NCI-H774 (cell line): ENCODE data around the gene DGLUCY.
"Not testable (repeated sequence)": the region's sequence is repeated elsewhere in the genome, so short reads cannot be mapped to it uniquely, and the experiment has no call there.

Experiments used
- DNase-seq: peaks from one replicate; lab custom pipeline; 2025; lab: John Stamatoyannopoulos, UW

DGLUCY gene

GRCh38 chr14:91108941-91109611, 4.8 kb upstream of the DGLUCY start:
- no peak for DNase-seq

- DNase-seq: no peak
Measured at GRCh38 chr14:91111443-91111842, 2.4 kb upstream of the DGLUCY start.

- no peak for DNase-seq
Measured at GRCh38 chr14:91112194-91112593, 1.7 kb upstream of the DGLUCY start.

GRCh38 chr14:91114079-91115065, 499 bp downstream of the DGLUCY start:
- DNase-seq: peak; percentile 62

GRCh38 chr14:91115986-91116770, 2.3 kb downstream of the DGLUCY start:
- DNase-seq: no peak

- DNase-seq: no peak
Measured at GRCh38 chr14:91116913-91117588, 3.2 kb downstream of the DGLUCY start.

- DNase-seq: no peak
Measured at GRCh38 chr14:91117960-91118359, 4.1 kb downstream of the DGLUCY start.

GRCh38 chr14:91118511-91119068, 4.7 kb downstream of the DGLUCY start:
- DNase-seq: no peak

- DNase-seq: no peak
Measured at GRCh38 chr14:91119556-91120311, 5.9 kb downstream of the DGLUCY start.

GRCh38 chr14:91123201-91123600, 9.3 kb downstream of the DGLUCY start:
- DNase-seq: no peak

- DNase-seq: not testable (repeated sequence)
Measured at GRCh38 chr14:91124406-91125270, 10.8 kb downstream of the DGLUCY start.

GRCh38 chr14:91125271-91125660, 11.4 kb downstream of the DGLUCY start:
- DNase-seq: no peak

- no peak for DNase-seq
Measured at GRCh38 chr14:91125801-91126200, 11.9 kb downstream of the DGLUCY start.

- DNase-seq: no peak
Measured at GRCh38 chr14:91126761-91127160, 12.9 kb downstream of the DGLUCY start.

- DNase-seq: no peak
Measured at GRCh38 chr14:91127401-91127801, 13.5 kb downstream of the DGLUCY start.

GRCh38 chr14:91127924-91128323, 14.1 kb downstream of the DGLUCY start:
- no peak for DNase-seq

GRCh38 chr14:91128699-91129098, 14.8 kb downstream of the DGLUCY start:
- no peak for DNase-seq

- no peak for DNase-seq
Measured at GRCh38 chr14:91129261-91129660, 15.4 kb downstream of the DGLUCY start.

GRCh38 chr14:91135039-91135438, 21.2 kb downstream of the DGLUCY start:
- DNase-seq: no peak
